Osteoblast (primary cell): ENCODE measurements around the gene FAM13A. TPM values are rescaled to one million over a fixed set of nuclear protein-coding genes. Genes with fewer than 3 reads are reported as not detected.
"Not testable (repeated sequence)": the region's sequence is repeated elsewhere in the genome, so short reads cannot be mapped to it uniquely, and the experiment has no call there.

Experiments used
- DNase-seq: peaks from one replicate; pipeline ENCODE4 v3.0.0; 2011; ENCODE audit warnings: low spot score, mixed read lengths; ENCODE audit not compliant: insufficient read length; ENCODE audit errors: missing footprints
- H2AFZ ChIP-seq: 2 replicates; pipeline ENCODE4 v1.6.0; 2011; ENCODE audit warnings: mild to moderate bottlenecking, low read length
- H3K27ac ChIP-seq: 2 replicates; pipeline ENCODE4 v1.5.1; 2011; ENCODE audit warnings: mild to moderate bottlenecking, low read depth, low read length, moderate library complexity
- H3K27me3 ChIP-seq: 2 replicates; pipeline ENCODE4 v1.6.0; 2012; ENCODE audit warnings: mild to moderate bottlenecking, control low read depth, inconsistent platforms, low read length, moderate library complexity; ENCODE audit not compliant: insufficient read depth
- H3K36me3 ChIP-seq: 2 replicates; pipeline ENCODE4 v1.5.1; 2011; ENCODE audit warnings: mild to moderate bottlenecking, low read length, control low read depth, moderate library complexity; ENCODE audit not compliant: insufficient read depth
- H3K4me1 ChIP-seq: 2 replicates; pipeline ENCODE4 v1.5.1; 2011; ENCODE audit warnings: mild to moderate bottlenecking, low read length, control low read depth, moderate library complexity; ENCODE audit not compliant: insufficient read depth
- H3K4me2 ChIP-seq: 2 replicates; pipeline ENCODE4 v1.6.0; 2011; ENCODE audit warnings: mild to moderate bottlenecking, low read length; ENCODE audit not compliant: insufficient read depth
- H3K4me3 ChIP-seq: fragments of 200-600 bp; sonication (generic); 3 replicates; pipeline ENCODE4 v1.5.1; 2012; ENCODE audit warnings: mild to moderate bottlenecking, low read length, inconsistent platforms; ENCODE audit not compliant: insufficient read depth
- H3K79me2 ChIP-seq: 2 replicates; pipeline ENCODE4 v1.6.0; 2012; ENCODE audit warnings: mild to moderate bottlenecking, low read length, control low read depth, inconsistent platforms; ENCODE audit not compliant: insufficient read depth
- H3K9me3 ChIP-seq: 2 replicates; pipeline ENCODE4 v1.5.1; 2011; ENCODE audit warnings: low read depth, low read length, control low read depth
- H4K20me1 ChIP-seq: 2 replicates; pipeline ENCODE4 v1.6.0; 2012; ENCODE audit warnings: mild to moderate bottlenecking, low read length, control low read depth; ENCODE audit not compliant: insufficient read depth
- total RNA-seq: library from RNA; depleted of rRNA; stranded (reverse); fragments of >200 nt; gene quantifications from 2 replicates; pipeline ENCODE4 v1.2.3, GENCODE V29; 2012
- TF ChIP-seq, protein P1 (sequence below): IDR thresholded peaks from 2 replicates; pipeline ENCODE4 v1.5.1; 2011; ENCODE audit warnings: mild to moderate bottlenecking, low read depth, low read length, moderate library complexity; ENCODE audit errors: extremely low read depth

Gene FAM13A
- total RNA-seq, 1 donor: 18.8 TPM

DNA sequence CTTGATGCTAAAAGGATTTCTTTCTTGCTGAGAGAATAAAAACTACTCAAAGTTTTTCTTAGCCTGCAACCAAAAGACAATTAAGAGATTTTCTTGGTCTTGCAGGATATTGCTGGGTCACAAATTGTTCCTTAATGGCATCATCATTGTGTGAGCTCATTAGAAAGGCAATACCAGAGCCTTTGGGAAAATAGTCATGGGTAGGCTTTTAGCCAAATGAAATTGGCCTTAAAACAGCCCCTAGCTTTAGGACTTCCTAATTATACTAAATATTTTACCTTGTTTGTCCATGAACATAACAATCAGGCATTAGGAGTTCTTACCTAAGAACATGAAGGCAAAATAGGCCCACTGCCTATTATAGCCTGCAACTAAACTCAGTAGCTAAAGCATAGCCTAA lies 10.4 kb upstream of the FAM13A start:
- Histone ChIP-seq H3K4me2 (no peak overlapping the region), H3K27ac (no peak overlapping the region), H4K20me1 (no peaks in the 10 kb centered on the region), H3K36me3 (no peaks in the 10 kb centered on the region), H3K4me3 (no peak overlapping the region), H3K4me1 (no peaks in the 10 kb centered on the region), H2AFZ (no peak overlapping the region), H3K9me3 (no peaks in the 10 kb centered on the region), H3K27me3 (peaks cover 6% of the 10 kb centered on the region), H3K79me2 (no peaks in the 10 kb centered on the region)
- no peak for DNase-seq
- TF ChIP-seq, protein P1, sequence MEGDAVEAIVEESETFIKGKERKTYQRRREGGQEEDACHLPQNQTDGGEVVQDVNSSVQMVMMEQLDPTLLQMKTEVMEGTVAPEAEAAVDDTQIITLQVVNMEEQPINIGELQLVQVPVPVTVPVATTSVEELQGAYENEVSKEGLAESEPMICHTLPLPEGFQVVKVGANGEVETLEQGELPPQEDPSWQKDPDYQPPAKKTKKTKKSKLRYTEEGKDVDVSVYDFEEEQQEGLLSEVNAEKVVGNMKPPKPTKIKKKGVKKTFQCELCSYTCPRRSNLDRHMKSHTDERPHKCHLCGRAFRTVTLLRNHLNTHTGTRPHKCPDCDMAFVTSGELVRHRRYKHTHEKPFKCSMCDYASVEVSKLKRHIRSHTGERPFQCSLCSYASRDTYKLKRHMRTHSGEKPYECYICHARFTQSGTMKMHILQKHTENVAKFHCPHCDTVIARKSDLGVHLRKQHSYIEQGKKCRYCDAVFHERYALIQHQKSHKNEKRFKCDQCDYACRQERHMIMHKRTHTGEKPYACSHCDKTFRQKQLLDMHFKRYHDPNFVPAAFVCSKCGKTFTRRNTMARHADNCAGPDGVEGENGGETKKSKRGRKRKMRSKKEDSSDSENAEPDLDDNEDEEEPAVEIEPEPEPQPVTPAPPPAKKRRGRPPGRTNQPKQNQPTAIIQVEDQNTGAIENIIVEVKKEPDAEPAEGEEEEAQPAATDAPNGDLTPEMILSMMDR: no peak

DNA sequence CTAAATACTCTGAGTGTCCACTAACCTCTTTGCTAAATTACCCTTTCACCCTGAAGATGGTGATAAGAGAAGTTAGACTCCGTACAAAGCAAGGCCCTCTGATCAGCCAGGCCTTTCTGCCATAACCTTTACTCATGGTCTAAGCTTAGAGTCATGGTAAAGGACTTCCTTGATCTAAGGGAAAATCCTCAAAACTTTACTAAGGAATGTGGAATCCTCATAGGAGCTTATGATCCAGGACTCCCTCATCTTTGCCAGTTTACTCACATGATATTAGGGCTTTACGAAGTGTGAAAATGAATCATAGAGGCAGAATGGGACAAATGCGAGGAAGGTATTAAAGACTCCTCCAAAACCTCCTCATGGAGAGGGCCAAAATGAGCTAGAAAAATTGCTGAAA lies 7.9 kb upstream of the FAM13A start:
- Histone ChIP-seq H4K20me1 (no peaks in the 10 kb centered on the region), H3K79me2 (no peaks in the 10 kb centered on the region), H3K27me3 (no peaks in the 10 kb centered on the region), H2AFZ (no peak overlapping the region), H3K4me1 (no peaks in the 10 kb centered on the region), H3K9me3 (no peaks in the 10 kb centered on the region), H3K36me3 (no peaks in the 10 kb centered on the region), H3K27ac (no peak overlapping the region), H3K4me2 (no peak overlapping the region), H3K4me3 (no peak overlapping the region)
- TF ChIP-seq, protein P1: no peak
- peak; percentile 51 for DNase-seq

DNA sequence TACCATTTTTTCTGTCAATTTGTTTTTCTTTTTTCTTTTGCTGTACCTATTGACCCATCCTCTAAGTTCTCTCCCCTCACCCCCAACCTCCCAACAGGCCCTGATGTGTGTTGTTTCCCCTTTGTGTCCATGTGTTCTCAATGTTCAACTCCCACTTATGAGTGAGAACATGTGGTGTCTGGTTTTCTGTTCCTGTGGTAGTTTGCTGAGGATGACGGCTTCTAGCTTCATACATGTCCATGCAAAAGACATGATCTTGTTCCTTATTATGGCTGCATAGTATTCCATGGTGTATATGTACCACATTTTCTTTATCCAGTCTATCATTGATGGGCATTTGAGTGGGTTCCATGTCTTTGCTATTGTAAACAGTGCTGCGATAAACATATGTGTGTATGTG lies 859 bp upstream of the FAM13A start:
- not testable (repeated sequence) for H3K9me3 ChIP-seq, H4K20me1 ChIP-seq, H3K27me3 ChIP-seq, H3K4me3 ChIP-seq, H3K4me2 ChIP-seq, H3K36me3 ChIP-seq, DNase-seq, H3K27ac ChIP-seq
- Histone ChIP-seq H3K79me2 (peaks cover 33% of the 10 kb centered on the region), H3K4me1 (peaks cover 15% of the 10 kb centered on the region), H2AFZ (peak overlapping the region; percentile 86)

DNA sequence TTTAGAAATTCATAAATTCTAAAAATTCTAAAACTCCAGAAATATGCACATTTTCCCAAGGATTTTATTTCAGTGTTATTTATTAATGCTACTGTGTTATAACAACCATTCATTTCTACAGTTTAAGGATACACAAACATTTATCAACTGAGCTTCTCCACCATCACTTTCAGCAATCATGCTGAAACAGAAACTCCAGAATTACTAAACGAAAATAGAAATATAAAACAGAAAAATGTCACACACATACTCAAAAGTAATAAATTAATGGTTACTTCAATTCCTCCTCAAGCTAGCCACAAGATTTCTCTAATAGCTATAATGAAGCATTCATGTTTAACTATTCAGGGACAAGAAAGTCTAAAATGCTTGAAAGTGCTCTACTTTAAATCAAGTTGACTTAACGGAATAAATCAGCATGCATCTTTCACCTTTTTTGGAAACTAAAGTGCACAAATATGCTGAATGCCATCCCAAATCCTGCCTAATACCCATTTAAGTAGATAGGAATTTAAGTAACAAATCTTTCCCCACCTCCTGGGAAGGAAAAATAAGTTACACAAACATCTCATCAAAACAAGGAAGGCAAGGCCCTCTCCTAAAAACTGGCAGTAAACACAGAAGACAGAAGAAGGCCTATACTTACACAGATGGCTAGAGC lies 563 bp downstream of the FAM13A start:
- Histone ChIP-seq H3K79me2 (peaks cover 45% of the 10 kb centered on the region), H3K4me2 (peak overlapping the region; percentile 85), H3K4me1 (peaks cover 15% of the 10 kb centered on the region), H3K27ac (peak overlapping the region; percentile 52), H3K4me3 (peak overlapping the region; percentile 78), H3K36me3 (no peaks in the 10 kb centered on the region), H2AFZ (peak overlapping the region; percentile 86), H4K20me1 (peaks cover 3% of the 10 kb centered on the region), H3K9me3 (no peaks in the 10 kb centered on the region), H3K27me3 (no peaks in the 10 kb centered on the region)
- no peak for DNase-seq
- TF ChIP-seq, protein P1: no peak
